Measurements from ENCODE around the gene SPEN. TPM values are rescaled to one million over a fixed set of nuclear protein-coding genes. Genes with fewer than 3 reads are reported as not detected.
"Not testable (repeated sequence)": the region's sequence is repeated elsewhere in the genome, so short reads cannot be mapped to it uniquely, and the experiment has no call there.

Gene SPEN, protein sequence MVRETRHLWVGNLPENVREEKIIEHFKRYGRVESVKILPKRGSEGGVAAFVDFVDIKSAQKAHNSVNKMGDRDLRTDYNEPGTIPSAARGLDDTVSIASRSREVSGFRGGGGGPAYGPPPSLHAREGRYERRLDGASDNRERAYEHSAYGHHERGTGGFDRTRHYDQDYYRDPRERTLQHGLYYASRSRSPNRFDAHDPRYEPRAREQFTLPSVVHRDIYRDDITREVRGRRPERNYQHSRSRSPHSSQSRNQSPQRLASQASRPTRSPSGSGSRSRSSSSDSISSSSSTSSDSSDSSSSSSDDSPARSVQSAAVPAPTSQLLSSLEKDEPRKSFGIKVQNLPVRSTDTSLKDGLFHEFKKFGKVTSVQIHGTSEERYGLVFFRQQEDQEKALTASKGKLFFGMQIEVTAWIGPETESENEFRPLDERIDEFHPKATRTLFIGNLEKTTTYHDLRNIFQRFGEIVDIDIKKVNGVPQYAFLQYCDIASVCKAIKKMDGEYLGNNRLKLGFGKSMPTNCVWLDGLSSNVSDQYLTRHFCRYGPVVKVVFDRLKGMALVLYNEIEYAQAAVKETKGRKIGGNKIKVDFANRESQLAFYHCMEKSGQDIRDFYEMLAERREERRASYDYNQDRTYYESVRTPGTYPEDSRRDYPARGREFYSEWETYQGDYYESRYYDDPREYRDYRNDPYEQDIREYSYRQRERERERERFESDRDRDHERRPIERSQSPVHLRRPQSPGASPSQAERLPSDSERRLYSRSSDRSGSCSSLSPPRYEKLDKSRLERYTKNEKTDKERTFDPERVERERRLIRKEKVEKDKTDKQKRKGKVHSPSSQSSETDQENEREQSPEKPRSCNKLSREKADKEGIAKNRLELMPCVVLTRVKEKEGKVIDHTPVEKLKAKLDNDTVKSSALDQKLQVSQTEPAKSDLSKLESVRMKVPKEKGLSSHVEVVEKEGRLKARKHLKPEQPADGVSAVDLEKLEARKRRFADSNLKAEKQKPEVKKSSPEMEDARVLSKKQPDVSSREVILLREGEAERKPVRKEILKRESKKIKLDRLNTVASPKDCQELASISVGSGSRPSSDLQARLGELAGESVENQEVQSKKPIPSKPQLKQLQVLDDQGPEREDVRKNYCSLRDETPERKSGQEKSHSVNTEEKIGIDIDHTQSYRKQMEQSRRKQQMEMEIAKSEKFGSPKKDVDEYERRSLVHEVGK (N-terminal part only)
- total RNA-seq (2014; rRNA removed; shearing (Covaris generic)), result 15.9 and 28.9 TPM in 2 replicates

DNA sequence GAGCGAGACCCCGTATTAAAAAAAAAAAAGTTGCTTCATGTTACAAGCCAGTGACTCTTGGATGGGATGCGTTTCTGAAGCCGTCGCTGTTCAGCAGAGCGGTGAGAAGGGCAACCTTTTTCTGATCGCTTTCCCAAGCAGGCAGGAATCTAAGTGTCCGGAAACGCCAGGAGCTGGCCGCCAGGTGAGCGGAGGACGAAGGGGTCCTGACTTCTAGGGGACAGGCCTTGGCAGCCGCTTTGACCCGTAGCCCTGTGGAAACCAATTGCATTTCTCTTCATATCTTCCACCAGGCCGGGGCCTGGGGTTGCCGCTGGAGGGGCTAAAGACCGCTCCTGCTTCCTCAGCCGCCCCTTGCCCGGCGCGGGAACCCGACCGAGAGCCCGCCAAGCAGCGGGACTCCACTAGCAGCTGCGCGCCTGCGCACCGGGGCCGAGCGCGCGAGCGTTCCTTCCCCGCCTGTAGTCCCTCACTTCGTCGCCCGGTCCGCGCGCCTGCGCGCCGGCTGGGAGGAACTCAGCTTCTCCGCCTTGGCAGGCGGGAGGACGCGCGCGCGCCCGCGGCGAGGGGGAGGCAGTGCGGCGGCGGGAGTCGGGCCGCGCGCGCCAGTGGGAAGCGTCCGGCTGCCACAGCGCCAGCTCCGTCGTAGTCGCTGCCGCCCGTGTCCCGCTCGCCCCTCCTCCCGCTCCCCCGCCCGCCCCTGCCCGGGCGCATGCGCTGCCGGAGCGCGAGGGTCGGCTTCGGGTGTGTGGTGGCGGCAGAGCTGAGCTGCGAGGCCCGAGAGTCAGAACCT is at the start of gene SPEN:
Gene SPEN (plus strand): TSS at position 608 of the 793 bp plus-strand sequence. CDS start 361 bp downstream, outside the sequence.
- peak; percentile 98 for DNase-seq (ENCODE audit: low read depth)

- DNase-seq (ENCODE audit: low read depth), result peak; percentile 99
These were observed 48.3 kb upstream of the SPEN start for GRCh38 chr1:15799004-15799867.

GRCh38 chr1:15799928-15800835 is 47.3 kb upstream of the SPEN start:
- peak; percentile 96 for DNase-seq (ENCODE audit: low read depth)

DNA sequence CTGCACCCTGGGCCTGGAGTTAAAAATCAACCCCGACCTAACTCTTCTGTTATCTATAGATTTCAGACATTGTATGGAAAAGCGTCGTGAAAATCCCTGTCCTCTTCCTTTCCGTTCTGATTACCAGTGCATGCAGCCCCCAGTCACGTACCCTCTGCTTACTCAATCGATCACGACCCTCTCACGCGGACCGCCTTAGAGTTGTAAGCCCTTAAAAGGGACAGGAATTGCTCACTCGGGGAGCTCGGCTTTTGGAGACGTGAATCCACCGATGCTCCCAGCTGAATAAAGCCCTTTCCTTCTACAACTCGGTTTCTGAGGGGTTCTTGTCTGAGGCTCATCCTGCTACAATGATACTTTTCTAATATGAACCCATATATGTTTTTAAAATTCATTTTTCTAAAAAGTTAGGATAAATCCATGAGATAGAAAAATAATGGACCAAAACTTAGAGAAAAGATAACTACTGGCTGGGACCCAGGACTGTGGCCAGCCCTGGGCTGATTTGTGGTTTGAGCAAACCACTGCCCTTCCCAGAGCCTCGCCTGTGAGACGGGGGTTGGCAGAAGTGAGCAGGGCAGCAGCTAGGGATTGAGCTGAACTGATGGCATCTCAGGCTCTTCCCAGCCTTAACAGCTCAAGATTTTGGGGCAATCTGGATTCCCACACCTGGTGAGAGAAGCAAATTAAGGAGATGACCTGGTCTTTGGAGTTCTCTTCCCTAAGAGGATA is 45.1 kb upstream of the SPEN start:
- peak; percentile 82 for DNase-seq (ENCODE audit: low read depth)

- peak; percentile 45 for DNase-seq (ENCODE audit: low read depth)
These were observed 44.1 kb upstream of the SPEN start for GRCh38 chr1:15803380-15803779.

GRCh38 chr1:15804060-15804459 is 43.4 kb upstream of the SPEN start:
- no peak for DNase-seq (ENCODE audit: low read depth)

DNA sequence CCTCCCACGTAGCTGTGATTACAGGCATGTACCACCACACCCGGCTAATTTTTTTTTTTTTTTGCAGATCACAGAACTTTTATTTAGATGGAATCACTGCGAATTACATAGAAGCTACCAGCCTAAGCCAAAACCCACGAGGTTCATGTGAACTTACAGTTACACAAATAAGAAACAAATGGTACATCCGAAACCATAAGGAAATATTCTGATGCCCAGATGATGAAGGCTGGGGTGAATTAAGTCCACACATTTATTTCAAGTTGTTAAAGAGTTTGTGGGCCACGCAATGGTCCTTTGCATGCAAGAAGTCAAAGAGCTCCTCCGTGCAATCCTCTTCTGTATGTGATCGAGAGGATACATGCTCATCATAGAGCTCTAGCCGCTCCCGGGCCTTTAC is 40.4 kb upstream of the SPEN start:
- no peak for DNase-seq (ENCODE audit: low read depth)

DNA sequence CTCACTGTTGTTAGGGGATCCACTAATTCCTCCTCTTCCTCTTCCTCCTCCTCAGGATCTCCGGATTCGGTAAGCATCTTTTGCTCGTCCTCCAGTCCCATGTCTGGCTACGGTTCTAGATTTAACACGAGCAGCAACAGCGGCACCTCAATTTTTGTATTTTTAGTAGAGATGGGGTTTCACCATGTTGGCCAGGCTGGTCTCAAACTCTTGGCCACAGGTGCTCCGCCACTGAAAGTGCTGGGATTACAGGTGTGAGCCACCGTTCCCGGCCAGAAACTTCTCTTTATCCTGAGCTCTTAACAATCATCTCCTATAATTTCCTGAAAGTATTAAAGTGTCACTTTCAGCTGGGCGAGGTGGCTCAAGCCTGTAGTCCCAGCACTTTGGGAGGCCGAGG is 40.0 kb upstream of the SPEN start, which contains the start of gene UQCRHL:
Gene UQCRHL (minus strand): TSS at position 101 of the 400 bp plus-strand sequence. CDS start 0 bp downstream, at position 101.
- DNase-seq (ENCODE audit: low read depth), result not testable (repeated sequence)

GRCh38 chr1:15808955-15809354 is 38.6 kb upstream of the SPEN start:
- DNase-seq (ENCODE audit: low read depth), result no peak

DNA sequence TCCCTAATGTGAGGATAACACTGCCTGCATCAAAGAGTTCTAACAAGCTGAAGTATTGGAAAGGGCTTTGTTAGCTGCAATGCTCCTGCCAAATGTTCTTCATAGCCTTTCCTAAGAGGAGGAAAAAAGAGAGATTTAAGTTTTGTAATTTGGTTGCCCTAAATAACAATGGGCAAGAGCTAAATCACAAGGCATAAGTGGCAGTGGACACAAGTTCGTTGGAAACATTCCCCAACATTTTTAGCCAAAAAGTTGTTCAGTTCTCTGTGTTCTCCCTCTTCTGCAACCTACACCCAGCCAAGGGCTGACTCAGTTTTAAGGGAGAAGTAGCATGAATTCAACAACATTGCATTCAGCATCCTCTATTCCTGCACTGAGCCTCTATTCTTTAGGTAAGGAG is 37.4 kb upstream of the SPEN start:
- no peak for DNase-seq (ENCODE audit: low read depth)

GRCh38 chr1:15816674-15817073 is 30.8 kb upstream of the SPEN start:
- DNase-seq (ENCODE audit: low read depth), result no peak

DNA sequence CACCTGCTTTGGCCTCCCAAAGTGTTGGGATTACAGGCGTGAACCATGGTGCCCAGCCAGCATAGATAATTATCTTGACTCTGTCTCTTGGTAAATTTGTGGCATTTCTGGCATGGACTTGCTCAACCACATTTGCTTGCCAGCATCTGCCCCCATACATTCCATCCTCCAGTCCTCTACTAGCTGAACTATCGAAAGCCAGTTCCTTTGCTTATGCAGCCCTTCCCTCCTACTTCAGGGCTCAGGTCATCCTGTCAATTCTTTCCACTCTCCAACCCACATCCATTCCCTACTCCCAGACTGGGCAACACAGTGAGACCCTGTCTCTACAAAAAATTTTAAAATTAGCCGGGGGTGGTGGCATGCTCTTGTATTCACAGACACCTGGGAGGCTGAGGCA is 27.0 kb upstream of the SPEN start:
- DNase-seq (ENCODE audit: low read depth), result peak; percentile 71

- no peak for DNase-seq (ENCODE audit: low read depth)
These were observed 21.7 kb upstream of the SPEN start for GRCh38 chr1:15825800-15826199.

GRCh38 chr1:15826810-15827507 is 20.5 kb upstream of the SPEN start:
- no peak for DNase-seq (ENCODE audit: low read depth)

GRCh38 chr1:15827567-15827966 is 19.9 kb upstream of the SPEN start:
- not testable (repeated sequence) for DNase-seq (ENCODE audit: low read depth)

- DNase-seq (ENCODE audit: low read depth), result not testable (repeated sequence)
These were observed 18.6 kb upstream of the SPEN start for GRCh38 chr1:15828931-15829330.

DNA sequence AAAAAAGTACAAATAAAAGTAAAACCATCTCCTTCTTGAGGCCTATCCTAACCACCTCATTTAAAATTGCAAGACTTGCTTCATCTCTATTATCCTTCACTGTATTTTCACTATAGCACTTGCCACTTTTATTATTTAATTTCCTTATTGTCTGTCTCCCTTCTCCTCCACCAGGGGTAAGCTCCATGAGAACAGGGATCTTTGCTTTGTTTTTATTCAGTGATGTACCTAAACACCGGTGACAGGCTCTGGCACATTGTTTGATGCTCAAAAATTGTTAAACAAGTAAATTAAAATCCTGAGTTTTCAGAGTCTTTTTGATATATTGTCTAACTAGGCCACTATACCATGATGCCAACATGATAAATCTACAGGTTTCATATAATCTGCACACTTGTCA is 17.2 kb upstream of the SPEN start:
- no peak for DNase-seq (ENCODE audit: low read depth)
